SK-N-SH treated with all-trans-retinoic acid at 6 μM for 48 hours (cell line): ENCODE measurements around the gene FAM241B.

Source experiments
- ATAC-seq: fragments of 200-7000 bp; cut with Tn5 transposase; 3 replicates; pipeline ENCODE4 v1.9.1; 2020; ENCODE audit warnings: mild to moderate bottlenecking, moderate library complexity
- ARNTL ChIP-seq: fragments of 450-650 bp; formaldehyde crosslinking; IDR thresholded peaks from 2 replicates; pipeline ENCODE4 v1.5.0; 2020; ENCODE audit warnings: low read depth, mild to moderate bottlenecking, moderate library complexity, borderline replicate concordance
- BACH2 ChIP-seq: fragments of 250-450 bp; sonication (Bioruptor Pico); IDR thresholded peaks from 2 replicates; pipeline ENCODE4 v1.9.0; 2021; ENCODE audit warnings: mild to moderate bottlenecking, borderline replicate concordance
- CSDC2 ChIP-seq: fragments of 250-450 bp; sonication (Bioruptor Pico); IDR thresholded peaks from 2 replicates; pipeline ENCODE4 v1.5.0; 2020; ENCODE audit warnings: mild to moderate bottlenecking, moderate library complexity
- ESRRG ChIP-seq: fragments of 250-450 bp; sonication (Bioruptor Pico); IDR thresholded peaks from 2 replicates; pipeline ENCODE4 v1.6.1; 2021; ENCODE audit warnings: mild to moderate bottlenecking
- GLIS3 ChIP-seq: fragments of 250-450 bp; sonication (Bioruptor Pico); IDR thresholded peaks from 2 replicates; pipeline ENCODE4 v1.5.0; 2020; ENCODE audit warnings: mild to moderate bottlenecking, moderate library complexity
- ISL1 ChIP-seq: fragments of 250-450 bp; sonication (Bioruptor Pico); IDR thresholded peaks from 2 replicates; pipeline ENCODE4 v2.1.2; 2022; ENCODE audit warnings: mild to moderate bottlenecking, moderate library complexity
- OSR1 ChIP-seq: fragments of 250-450 bp; sonication (Bioruptor Pico); IDR thresholded peaks from 2 replicates; pipeline ENCODE4 v1.8.0; 2022; ENCODE audit warnings: moderate library complexity, mild to moderate bottlenecking, inconsistent platforms
- POU6F1 ChIP-seq: fragments of 250-450 bp; sonication (Bioruptor Pico); IDR thresholded peaks from 2 replicates; pipeline ENCODE4 v1.8.0; 2021; ENCODE audit warnings: low read depth, mild to moderate bottlenecking, moderate library complexity, borderline replicate concordance
- PPARA ChIP-seq: fragments of 250-450 bp; sonication (Bioruptor Pico); IDR thresholded peaks from 2 replicates; pipeline ENCODE4 v1.5.0; 2020; ENCODE audit warnings: mild to moderate bottlenecking, borderline replicate concordance
- RARB ChIP-seq: fragments of 250-450 bp; sonication (Bioruptor Pico); IDR thresholded peaks from 2 replicates; pipeline ENCODE4 v1.8.0; 2021; ENCODE audit warnings: mild to moderate bottlenecking, moderate library complexity
- SNAI2 ChIP-seq: fragments of 250-450 bp; sonication (Bioruptor Pico); IDR thresholded peaks from 2 replicates; pipeline ENCODE4 v1.5.0; 2020; ENCODE audit warnings: mild to moderate bottlenecking, moderate library complexity
- TCF4 ChIP-seq: fragments of 250-450 bp; sonication (Bioruptor Pico); IDR thresholded peaks from 2 replicates; pipeline ENCODE4 v1.8.0; 2021; ENCODE audit warnings: mild to moderate bottlenecking, moderate library complexity, borderline replicate concordance
- TOX ChIP-seq: fragments of 250-450 bp; sonication (Bioruptor Pico); IDR thresholded peaks from 2 replicates; pipeline ENCODE4 v1.8.0; 2021; ENCODE audit warnings: mild to moderate bottlenecking, moderate library complexity, borderline replicate concordance
- TSHZ2 ChIP-seq: fragments of 250-450 bp; sonication (Bioruptor Pico); IDR thresholded peaks from 2 replicates; pipeline ENCODE4 v1.5.0; 2020; ENCODE audit warnings: mild to moderate bottlenecking, moderate library complexity
- ZC3H10 ChIP-seq: fragments of 250-450 bp; sonication (Bioruptor Pico); IDR thresholded peaks from 2 replicates; pipeline ENCODE4 v1.5.1; 2021; ENCODE audit warnings: mild to moderate bottlenecking, moderate library complexity
- ZFP3 ChIP-seq: fragments of 250-450 bp; sonication (Bioruptor Pico); IDR thresholded peaks from 2 replicates; pipeline ENCODE4 v1.5.0; 2020; ENCODE audit warnings: mild to moderate bottlenecking, moderate library complexity
- ZFP30 ChIP-seq: fragments of 450-650 bp; formaldehyde crosslinking; IDR thresholded peaks from 2 replicates; pipeline ENCODE4 v1.5.0; 2022; ENCODE audit warnings: mild to moderate bottlenecking, moderate library complexity
- ZNF70 ChIP-seq: fragments of 450-650 bp; formaldehyde crosslinking; IDR thresholded peaks from 2 replicates; pipeline ENCODE4 v1.5.0; 2020; ENCODE audit warnings: mild to moderate bottlenecking, moderate library complexity
- ZNF8 ChIP-seq: fragments of 450-650 bp; formaldehyde crosslinking; IDR thresholded peaks from 2 replicates; pipeline ENCODE4 v1.5.0; 2020; ENCODE audit warnings: mild to moderate bottlenecking, moderate library complexity
- TF ChIP-seq, protein P1 (sequence below): fragments of 250-450 bp; sonication (Bioruptor Pico); IDR thresholded peaks from 2 replicates; pipeline ENCODE4 v1.8.0; 2020; ENCODE audit warnings: mild to moderate bottlenecking, moderate library complexity, borderline replicate concordance
- TF ChIP-seq, protein P2 (sequence below): fragments of 250-450 bp; sonication (Bioruptor Pico); IDR thresholded peaks from 2 replicates; pipeline ENCODE4 v1.5.1; 2021; ENCODE audit warnings: mild to moderate bottlenecking, moderate library complexity
- TF ChIP-seq, protein P3 (sequence below): fragments of 250-450 bp; sonication (Bioruptor Pico); IDR thresholded peaks from 2 replicates; pipeline ENCODE4 v1.5.1; 2020; ENCODE audit warnings: low read depth, mild to moderate bottlenecking, moderate library complexity

FAM241B gene, protein sequence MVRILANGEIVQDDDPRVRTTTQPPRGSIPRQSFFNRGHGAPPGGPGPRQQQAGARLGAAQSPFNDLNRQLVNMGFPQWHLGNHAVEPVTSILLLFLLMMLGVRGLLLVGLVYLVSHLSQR

GRCh38 chr10:69629897-69630650, at the start of gene FAM241B:
FAM241B (plus strand) TSS chr10:69630247; CDS start chr10:69631744, 1,497 bp downstream.
- ATAC-seq = peak; percentile 93

DNA sequence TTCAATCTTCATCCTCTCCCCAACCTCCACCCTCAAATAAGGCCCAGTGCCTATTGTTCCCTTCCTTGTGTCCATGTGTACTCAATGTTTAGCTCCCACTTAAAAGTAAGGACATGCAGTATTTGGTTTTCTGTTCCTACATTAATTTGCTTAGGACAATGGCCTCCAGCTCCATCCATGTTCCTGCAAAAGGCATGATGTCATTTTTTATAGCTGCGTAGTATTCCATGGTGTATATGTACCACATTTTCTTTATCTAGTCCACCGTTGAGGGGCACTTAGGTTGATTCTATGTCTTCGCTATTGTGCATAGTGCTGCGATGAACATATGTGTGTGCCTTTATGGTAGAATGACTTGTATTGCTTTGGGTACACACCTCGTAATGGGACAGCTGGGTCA, 49.6 kb upstream of the FAM241B start:
- no peak for TF ChIP-seq ZNF8 (CRISPR knock-in tag)
- TF ChIP-seq PPARA (CRISPR knock-in tag) = no peak
- no peak for ATAC-seq

More at GRCh38 chr10:69629897-69630650, at the start of gene FAM241B:
- no peak for TF ChIP-seq PPARA (CRISPR knock-in tag)
- TF ChIP-seq SNAI2 (CRISPR knock-in tag) = no peak
- no peak for TF ChIP-seq ZFP3
- TF ChIP-seq ZC3H10 (CRISPR knock-in tag) = no peak
- no peak for TF ChIP-seq ISL1 (CRISPR knock-in tag)
- TF ChIP-seq, protein P1, sequence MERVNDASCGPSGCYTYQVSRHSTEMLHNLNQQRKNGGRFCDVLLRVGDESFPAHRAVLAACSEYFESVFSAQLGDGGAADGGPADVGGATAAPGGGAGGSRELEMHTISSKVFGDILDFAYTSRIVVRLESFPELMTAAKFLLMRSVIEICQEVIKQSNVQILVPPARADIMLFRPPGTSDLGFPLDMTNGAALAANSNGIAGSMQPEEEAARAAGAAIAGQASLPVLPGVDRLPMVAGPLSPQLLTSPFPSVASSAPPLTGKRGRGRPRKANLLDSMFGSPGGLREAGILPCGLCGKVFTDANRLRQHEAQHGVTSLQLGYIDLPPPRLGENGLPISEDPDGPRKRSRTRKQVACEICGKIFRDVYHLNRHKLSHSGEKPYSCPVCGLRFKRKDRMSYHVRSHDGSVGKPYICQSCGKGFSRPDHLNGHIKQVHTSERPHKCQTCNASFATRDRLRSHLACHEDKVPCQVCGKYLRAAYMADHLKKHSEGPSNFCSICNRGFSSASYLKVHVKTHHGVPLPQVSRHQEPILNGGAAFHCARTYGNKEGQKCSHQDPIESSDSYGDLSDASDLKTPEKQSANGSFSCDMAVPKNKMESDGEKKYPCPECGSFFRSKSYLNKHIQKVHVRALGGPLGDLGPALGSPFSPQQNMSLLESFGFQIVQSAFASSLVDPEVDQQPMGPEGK (CRISPR knock-in tag) = no peak
- TF ChIP-seq CSDC2 = no peak
- no peak for TF ChIP-seq BACH2
- TF ChIP-seq OSR1 = no peak

DNA sequence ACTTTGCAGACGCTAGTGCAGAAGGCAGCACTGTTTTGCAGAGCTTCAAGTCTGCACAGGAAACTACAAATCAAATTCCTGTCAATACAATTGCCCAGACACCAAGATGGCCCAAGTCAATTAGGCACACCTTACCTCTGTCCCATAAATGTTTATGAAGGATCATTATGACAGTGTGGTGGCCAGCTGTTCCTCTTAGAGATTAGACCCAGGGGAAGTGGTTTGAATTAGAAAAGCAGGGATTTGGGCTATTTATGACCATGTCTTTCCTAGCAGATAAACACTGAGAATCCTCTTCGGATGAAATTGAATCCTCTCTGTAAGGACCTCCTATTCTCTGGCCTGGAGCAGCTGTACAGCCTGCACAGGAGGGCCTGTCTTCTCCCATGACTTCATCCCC, 46.9 kb upstream of the FAM241B start:
- ATAC-seq = no peak
- TF ChIP-seq TSHZ2 = no peak
- TF ChIP-seq SNAI2 (CRISPR knock-in tag) = no peak
- TF ChIP-seq ZNF70 (CRISPR knock-in tag) = no peak
- no peak for TF ChIP-seq PPARA (CRISPR knock-in tag)
- TF ChIP-seq TOX (CRISPR knock-in tag) = no peak
- TF ChIP-seq, protein P2, sequence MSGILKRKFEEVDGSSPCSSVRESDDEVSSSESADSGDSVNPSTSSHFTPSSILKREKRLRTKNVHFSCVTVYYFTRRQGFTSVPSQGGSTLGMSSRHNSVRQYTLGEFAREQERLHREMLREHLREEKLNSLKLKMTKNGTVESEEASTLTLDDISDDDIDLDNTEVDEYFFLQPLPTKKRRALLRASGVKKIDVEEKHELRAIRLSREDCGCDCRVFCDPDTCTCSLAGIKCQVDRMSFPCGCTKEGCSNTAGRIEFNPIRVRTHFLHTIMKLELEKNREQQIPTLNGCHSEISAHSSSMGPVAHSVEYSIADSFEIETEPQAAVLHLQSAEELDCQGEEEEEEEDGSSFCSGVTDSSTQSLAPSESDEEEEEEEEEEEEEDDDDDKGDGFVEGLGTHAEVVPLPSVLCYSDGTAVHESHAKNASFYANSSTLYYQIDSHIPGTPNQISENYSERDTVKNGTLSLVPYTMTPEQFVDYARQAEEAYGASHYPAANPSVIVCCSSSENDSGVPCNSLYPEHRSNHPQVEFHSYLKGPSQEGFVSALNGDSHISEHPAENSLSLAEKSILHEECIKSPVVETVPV (CRISPR knock-in tag) = no peak
- no peak for TF ChIP-seq OSR1
- no peak for TF ChIP-seq TCF4 (CRISPR knock-in tag)
- TF ChIP-seq ARNTL (CRISPR knock-in tag) = no peak
- TF ChIP-seq, protein P3, sequence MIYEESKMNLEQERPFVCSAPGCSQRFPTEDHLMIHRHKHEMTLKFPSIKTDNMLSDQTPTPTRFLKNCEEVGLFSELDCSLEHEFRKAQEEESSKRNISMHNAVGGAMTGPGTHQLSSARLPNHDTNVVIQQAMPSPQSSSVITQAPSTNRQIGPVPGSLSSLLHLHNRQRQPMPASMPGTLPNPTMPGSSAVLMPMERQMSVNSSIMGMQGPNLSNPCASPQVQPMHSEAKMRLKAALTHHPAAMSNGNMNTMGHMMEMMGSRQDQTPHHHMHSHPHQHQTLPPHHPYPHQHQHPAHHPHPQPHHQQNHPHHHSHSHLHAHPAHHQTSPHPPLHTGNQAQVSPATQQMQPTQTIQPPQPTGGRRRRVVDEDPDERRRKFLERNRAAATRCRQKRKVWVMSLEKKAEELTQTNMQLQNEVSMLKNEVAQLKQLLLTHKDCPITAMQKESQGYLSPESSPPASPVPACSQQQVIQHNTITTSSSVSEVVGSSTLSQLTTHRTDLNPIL (CRISPR knock-in tag) = no peak
- TF ChIP-seq ISL1 (CRISPR knock-in tag) = no peak
- no peak for TF ChIP-seq RARB (CRISPR knock-in tag)
- TF ChIP-seq ZNF8 (CRISPR knock-in tag) = no peak
- TF ChIP-seq CSDC2 = no peak

- ATAC-seq = no peak
- TF ChIP-seq POU6F1 (CRISPR knock-in tag) (no peak), ESRRG (CRISPR knock-in tag) (no peak), GLIS3 (CRISPR knock-in tag) (no peak), TOX (CRISPR knock-in tag) (no peak), CSDC2 (no peak), RARB (CRISPR knock-in tag) (no peak), ZFP30 (CRISPR knock-in tag) (no peak), PPARA (CRISPR knock-in tag) (no peak), ZC3H10 (CRISPR knock-in tag) (no peak), SNAI2 (CRISPR knock-in tag) (no peak)
- TF ChIP-seq, protein P3 (CRISPR knock-in tag) = no peak
- TF ChIP-seq, protein P1 (CRISPR knock-in tag) = no peak
These were observed 45.4 kb upstream of the FAM241B start for GRCh38 chr10:69584624-69585023.
